A549 (cell line): ENCODE results near the gene NUTF2. TPM values are rescaled to one million over a fixed set of nuclear protein-coding genes. Genes with fewer than 3 reads are reported as not detected.
A peak's percentile ranks its signal among the peaks of the same experiment; 100 is the strongest.

Source experiments
- ATAC-seq, 2 experiments: fragments of 200-7000 bp in 1 of 2; fragments of >200 bp in 1 of 2; cut with Nextera tagmentation in 1 of 2; cut with Tn5 transposase in 1 of 2; 3 replicates each; pipeline versions ENCODE4 v1.8.0 to v1.9.1; 2018 to 2020; ENCODE audit warnings: mild to moderate bottlenecking in 1 of 2, moderate library complexity in 1 of 2
- CTCF ChIA-PET: fragments of 300-600 bp; sonication (Branson Sonifier 250); formaldehyde crosslinking; extraction: SDS; loops from one replicate; lab custom pipeline; 2021; ENCODE audit warnings: antibody characterized with exemption, inconsistent platforms; lab: Yijun Ruan, JAX
- POLR2A ChIA-PET: fragments of 350-600 bp; formaldehyde crosslinking; extraction: SDS; loops from one replicate; lab custom pipeline; 2021; ENCODE audit warnings: antibody characterized with exemption, inconsistent platforms; lab: Yijun Ruan, JAX
- DNase-seq, 2 experiments: peaks; one replicate each; pipeline versions ENCODE4 v3.0.0 to v3.0.0-alpha.2; 2011 to 2016; ENCODE audit warnings: low read depth in 1 of 2, low spot score in 1 of 2
- FAIRE-seq: peaks from 2 replicates; lab custom pipeline; 2011; peaks lifted over from hg19 to GRCh38; lab: Jason Lieb, UNC
- H3K27ac ChIP-seq, 2 experiments: fragments of >200 bp; sonication (Bioruptor Twin); formaldehyde crosslinking; 3 replicates each; pipeline ENCODE4 v1.5.1; 2016 to 2017
- H3K4me1 ChIP-seq: fragments of >200 bp; sonication (Bioruptor Twin); formaldehyde crosslinking; 3 replicates; pipeline ENCODE4 v1.6.1; 2016
- H3K4me2 ChIP-seq: fragments of >200 bp; sonication (Bioruptor Twin); formaldehyde crosslinking; 3 replicates; pipeline ENCODE4 v1.6.1; 2016
- H3K4me3 ChIP-seq: fragments of >200 bp; sonication (Bioruptor Twin); formaldehyde crosslinking; 3 replicates; pipeline ENCODE4 v1.5.1; 2016
- H3K9me3 ChIP-seq: fragments of >200 bp; sonication (Bioruptor Twin); formaldehyde crosslinking; 3 replicates; pipeline ENCODE4 v1.6.1; 2016
- ATOH8 ChIP-seq: fragments of 250-450 bp; sonication (Bioruptor Pico); IDR thresholded peaks from 2 replicates; pipeline ENCODE4 v1.5.0; 2020; ENCODE audit warnings: low read depth, mild to moderate bottlenecking, moderate library complexity
- BCL3 ChIP-seq: fragments of >200 bp; sonication (Bioruptor Twin); formaldehyde crosslinking; IDR thresholded peaks from 3 replicates; pipeline ENCODE4 v1.6.1; 2016
- CBX2 ChIP-seq: fragments of 200-600 bp; sonication (generic); IDR thresholded peaks from 2 replicates; pipeline ENCODE4 v1.6.1; 2016; ENCODE audit warnings: low read depth, mild to moderate bottlenecking, borderline replicate concordance
- CBX8 ChIP-seq: fragments of 200-600 bp; sonication (generic); IDR thresholded peaks from 2 replicates; pipeline ENCODE4 v1.6.1; 2016
- CHD2 ChIP-seq: fragments of 150-350 bp; IDR thresholded peaks from 2 replicates; pipeline ENCODE4 v1.6.1; 2014; ENCODE audit warnings: low read length; ENCODE audit not compliant: partially characterized antibody
- CTCF ChIP-seq: fragments of >200 bp; sonication (Bioruptor Twin); formaldehyde crosslinking; IDR thresholded peaks from 3 replicates; pipeline ENCODE4 v1.5.1; 2016
- E2F6 ChIP-seq: IDR thresholded peaks from 2 replicates; pipeline ENCODE4 v1.6.1; 2012; ENCODE audit warnings: low read depth, borderline replicate concordance
- EHF ChIP-seq: fragments of 250-450 bp; sonication (Bioruptor Pico); IDR thresholded peaks from 2 replicates; pipeline ENCODE4 v1.5.0; 2020; ENCODE audit warnings: mild to moderate bottlenecking
- FOXS1 ChIP-seq: fragments of 250-450 bp; sonication (Bioruptor Pico); IDR thresholded peaks from 2 replicates; pipeline ENCODE4 v1.5.0; 2020; ENCODE audit warnings: mild to moderate bottlenecking, moderate library complexity
- GATA3 ChIP-seq: IDR thresholded peaks from 2 replicates; pipeline ENCODE4 v1.6.1; 2012; ENCODE audit warnings: borderline replicate concordance
- HDAC2 ChIP-seq: fragments of 200-600 bp; sonication (generic); IDR thresholded peaks from 2 replicates; pipeline ENCODE4 v1.6.1; 2016
- HES2 ChIP-seq: fragments of >200 bp; sonication (Bioruptor Twin); formaldehyde crosslinking; IDR thresholded peaks from 2 replicates; pipeline ENCODE4 v1.6.1; 2016
- HOXA7 ChIP-seq: fragments of 250-450 bp; sonication (Bioruptor Pico); IDR thresholded peaks from 2 replicates; pipeline ENCODE4 v1.5.0; 2020; ENCODE audit warnings: mild to moderate bottlenecking, moderate library complexity
- HOXB5 ChIP-seq: fragments of 250-450 bp; sonication (Bioruptor Pico); IDR thresholded peaks from 2 replicates; pipeline ENCODE4 v1.5.0; 2020; ENCODE audit warnings: mild to moderate bottlenecking, moderate library complexity
- MAX ChIP-seq: IDR thresholded peaks from 2 replicates; pipeline ENCODE4 v1.6.1; 2012
- MAZ ChIP-seq: fragments of 150-350 bp; IDR thresholded peaks from 2 replicates; pipeline ENCODE4 v1.6.1; 2014; ENCODE audit warnings: antibody characterized with exemption, low read depth, low read length, borderline replicate concordance
- MYC ChIP-seq: IDR thresholded peaks from 2 replicates; pipeline ENCODE4 v1.6.1; 2012; ENCODE audit warnings: mild to moderate bottlenecking, inconsistent platforms, low read length, improper control_type of control experiment, borderline replicate concordance
- NFE2L2 ChIP-seq: fragments of 150-350 bp; conservative IDR thresholded peaks from 2 replicates; pipeline ENCODE4 v1.6.1; 2014; ENCODE audit warnings: low read length
- NPAS2 ChIP-seq: fragments of 250-450 bp; sonication (Bioruptor Pico); IDR thresholded peaks from 2 replicates; pipeline ENCODE4 v1.8.0; 2022; ENCODE audit warnings: mild to moderate bottlenecking, moderate library complexity, borderline replicate concordance
- NR3C1 ChIP-seq: fragments of >200 bp; sonication (Bioruptor Twin); formaldehyde crosslinking; IDR thresholded peaks from 3 replicates; pipeline ENCODE4 v1.6.1; 2017
- PBX3 ChIP-seq: IDR thresholded peaks from 2 replicates; pipeline ENCODE4 v1.6.1; 2012
- PHF8 ChIP-seq: fragments of 200-600 bp; sonication (generic); IDR thresholded peaks from 2 replicates; pipeline ENCODE4 v1.6.1; 2016; ENCODE audit warnings: low read depth, mild to moderate bottlenecking, antibody characterized with exemption, moderate library complexity, borderline replicate concordance
- POLR2AphosphoS2 ChIP-seq: conservative IDR thresholded peaks from 2 replicates; pipeline ENCODE4 v1.6.1; 2012; ENCODE audit warnings: low read length, improper control_type of control experiment, inconsistent platforms
- RAD21 ChIP-seq, 2 experiments: fragments of >200 bp in 1 of 2; sonication (Bioruptor Twin) in 1 of 2; formaldehyde crosslinking in 1 of 2; IDR thresholded peaks in 1 of 2; conservative IDR thresholded peaks in 1 of 2; 2 replicates in 1 of 2; 3 replicates in 1 of 2; pipeline ENCODE4 v1.6.1; 2012 to 2018; ENCODE audit warnings: inconsistent platforms in 1 of 2
- RARB ChIP-seq: fragments of 250-450 bp; sonication (Bioruptor Pico); IDR thresholded peaks from 2 replicates; pipeline ENCODE4 v1.8.0; 2021; ENCODE audit warnings: mild to moderate bottlenecking, moderate library complexity
- RCOR1 ChIP-seq: fragments of 150-350 bp; IDR thresholded peaks from 2 replicates; pipeline ENCODE4 v1.6.1; 2014; ENCODE audit warnings: antibody characterized with exemption, low read length, low read depth
- TFCP2L1 ChIP-seq: fragments of 250-450 bp; sonication (Bioruptor Pico); IDR thresholded peaks from 2 replicates; pipeline ENCODE4 v1.5.0; 2021; ENCODE audit warnings: mild to moderate bottlenecking
- TP53 ChIP-seq: fragments of 250-450 bp; sonication (Bioruptor Pico); IDR thresholded peaks from 2 replicates; pipeline ENCODE4 v1.5.0; 2021; ENCODE audit warnings: mild to moderate bottlenecking, moderate library complexity
- ZC3H11A ChIP-seq: fragments of 450-650 bp; IDR thresholded peaks from 2 replicates; pipeline ENCODE4 v1.6.1; 2014; ENCODE audit warnings: antibody characterized with exemption, mild to moderate bottlenecking
- ZNF302 ChIP-seq: fragments of 250-450 bp; sonication (Bioruptor Pico); IDR thresholded peaks from 2 replicates; pipeline ENCODE4 v1.9.0; 2021; ENCODE audit warnings: inconsistent platforms, mild to moderate bottlenecking, moderate library complexity
- WGBS: methylation state at CpG from one replicate; pipeline ENCODE4 v1.1.6; 2017; ENCODE audit errors: missing lambda C conversion rate; 5-methylcytosine and 5-hydroxymethylcytosine counted together
- polyA plus RNA-seq, 4 experiments: library from polyadenylated mRNA; depleted of rRNA in 3 of 4; stranded (reverse); fragments of >200 nt; fragmentation: RNase III in 1 of 4; extraction: RNeasy Plus Mini Kit Qiagen cat#74134 plus additional on column Dnase treatment in 1 of 4; gene quantifications; 2 replicates in 3 of 4; 3 replicates in 1 of 4; pipeline ENCODE4 v1.2.3, GENCODE V29; 2011 to 2017

The NUTF2 gene
- polyA plus RNA-seq, 2 of the 4 experiments (the other 2 are of a cell fraction), result 168 to 287 TPM

- no peak for TF ChIP-seq HDAC2
- TF ChIP-seq RARB (CRISPR knock-in tag), result no peak
- TF ChIP-seq MAZ, result no peak
These were observed 17.9 kb downstream of the NUTF2 start (continued) for GRCh38 chr16:67864594-67864993.

- FAIRE-seq, result no peak
- ChIA-PET CTCF (interaction anchor here (0.7 to 9.3 kb wide), 11 partner anchors 9 to 193 kb away, joined by 3 to 86 read pairs (median 4); partner anchors contain the start of genes NRN1L and TSNAXIP1), POLR2A (interaction anchor here (0.7 kb wide), 2 partner anchors 46 to 337 kb away, joined by 3 read pairs; partner anchors contain the start of gene RIPOR1)
- ATAC-seq, result peak; percentile 84 to 88
- Histone ChIP-seq H3K4me3 (no peak overlapping the region), H3K27ac (no peak overlapping the region), H3K4me1 (peaks cover 36% of the 10 kb centered on the region), H3K4me2 (no peak overlapping the region), H3K9me3 (no peaks in the 10 kb centered on the region)
- peak; percentile 69 to 72 for DNase-seq
- no peak for TF ChIP-seq BCL3
- TF ChIP-seq CTCF, result peak; percentile 36
- TF ChIP-seq CHD2, result no peak
- peak; percentile 43 to 65; a peak in 4 of 5 replicates for TF ChIP-seq RAD21 (conservative IDR thresholded peaks at IDR 0.05 in 1 of 2, IDR thresholded peaks at IDR 0.05 in 1 of 2)
- no peak for TF ChIP-seq FOXS1 (CRISPR knock-in tag)
- TF ChIP-seq TP53 (CRISPR knock-in tag), result no peak
- peak; percentile 87 for TF ChIP-seq MAX
- TF ChIP-seq MYC, result peak; percentile 90; the same call in 1 of the 2 replicates
- TF ChIP-seq RCOR1, result no peak
- TF ChIP-seq POLR2AphosphoS2, result no peak
- no peak for TF ChIP-seq NR3C1
- no peak for TF ChIP-seq GATA3
- TF ChIP-seq NFE2L2, result no peak
- TF ChIP-seq HDAC2, result no peak
- no peak for TF ChIP-seq TFCP2L1 (CRISPR knock-in tag)
- no peak for TF ChIP-seq PHF8
- 96% methylated on average over 2 of the region's 2 CpGs for WGBS
These were observed 18.6 kb downstream of the NUTF2 start for GRCh38 chr16:67865318-67865717.

- Histone ChIP-seq H3K9me3 (no peaks in the 10 kb centered on the region), H3K4me3 (no peak overlapping the region), H3K4me2 (no peak overlapping the region), H3K27ac (no peak overlapping the region), H3K4me1 (peaks cover 16% of the 10 kb centered on the region; the same call in 2 of the 3 replicates)
- ATAC-seq (no peak), DNase-seq (no peak), FAIRE-seq (no peak)
- CTCF ChIA-PET, result interaction anchor here (0.6 to 8.8 kb wide), 4 partner anchors 16 to 52 kb away, joined by 3 to 65 read pairs (median 4); no protein-coding TSS in a partner anchor
- WGBS, result 90% methylated on average over 6 of the region's 6 CpGs
- POLR2A ChIA-PET, result no interaction called here
- TF ChIP-seq HES2 (no peak), BCL3 (no peak), RARB (CRISPR knock-in tag) (no peak), PBX3 (no peak), CBX2 (no peak), HOXB5 (CRISPR knock-in tag) (no peak), EHF (CRISPR knock-in tag) (no peak), E2F6 (no peak), NPAS2 (CRISPR knock-in tag) (no peak), CBX8 (no peak), ZNF302 (CRISPR knock-in tag) (no peak), HDAC2 (no peak), HOXA7 (no peak), ZC3H11A (no peak), ATOH8 (CRISPR knock-in tag) (no peak)
These were observed 21.6 kb downstream of the NUTF2 start for GRCh38 chr16:67868290-67868689.
